Panc1 (cell line): ENCODE results near the gene TM4SF5. TPM values are rescaled to one million over a fixed set of nuclear protein-coding genes. Genes with fewer than 3 reads are reported as not detected.
A peak's percentile ranks its signal among the peaks of the same experiment; 100 is the strongest.

ENCODE experiments used
- ATAC-seq: fragments of 200-7000 bp; cut with Tn5 transposase; 2 replicates; pipeline ENCODE4 v1.9.1; 2020; ENCODE audit warnings: mild to moderate bottlenecking, moderate library complexity
- BruUV-seq: library from RNA; stranded (reverse); fragments of 400-500 nt; replicated peaks from 2 replicates; lab custom pipeline; 2021; lab: Mats Ljungman, UMichigan
- CTCF ChIA-PET: fragments of 300-600 bp; sonication (Branson Sonifier 250); formaldehyde crosslinking; loops from one replicate; lab custom pipeline; 2022; ENCODE audit warnings: antibody characterized with exemption; lab: Charles Lee
- POLR2A ChIA-PET: fragments of 300-600 bp; sonication (Branson Sonifier 250); formaldehyde crosslinking; loops from one replicate; lab custom pipeline; 2022; ENCODE audit warnings: antibody characterized with exemption; lab: Charles Lee
- DNase-seq: peaks from one replicate; pipeline ENCODE4 v3.0.0-alpha.2; 2010; ENCODE audit warnings: low read depth, low spot score
- H3K27ac ChIP-seq: 2 replicates; pipeline ENCODE4 v1.5.1; 2011; ENCODE audit warnings: mild to moderate bottlenecking, low read length, inconsistent platforms
- H3K27me3 ChIP-seq: fragments of 200-500 bp; sonication (Bioruptor generic); 2 replicates; pipeline ENCODE4 v1.6.0; 2014; ENCODE audit warnings: low read length, inconsistent platforms; ENCODE audit not compliant: control insufficient read depth, insufficient read depth
- H3K36me3 ChIP-seq: fragments of 200-500 bp; sonication (Bioruptor generic); 2 replicates; pipeline ENCODE4 v1.5.1; 2014; ENCODE audit warnings: inconsistent platforms, mild to moderate bottlenecking, low read length, moderate library complexity; ENCODE audit not compliant: control insufficient read depth, insufficient read depth
- H3K4me1 ChIP-seq: 2 replicates; pipeline ENCODE4 v1.5.1; 2011; ENCODE audit warnings: inconsistent platforms, mild to moderate bottlenecking, low read length, moderate library complexity; ENCODE audit not compliant: control insufficient read depth, insufficient read depth
- H3K4me3 ChIP-seq, 2 experiments: 2 replicates each; pipeline ENCODE4 v1.5.1; 2011 to 2012; ENCODE audit warnings: low read depth in 2 of 2, low read length in 2 of 2, mild to moderate bottlenecking in 2 of 2, inconsistent platforms in 1 of 2, moderate library complexity in 1 of 2
- H3K9me3 ChIP-seq: fragments of 200-500 bp; sonication (Bioruptor generic); 2 replicates; pipeline ENCODE4 v1.5.1; 2014; ENCODE audit warnings: low read depth, mild to moderate bottlenecking, inconsistent platforms, low read length, moderate library complexity; ENCODE audit not compliant: control insufficient read depth, insufficient read depth
- CTCF ChIP-seq: fragments of 450-650 bp; IDR thresholded peaks from 2 replicates; pipeline ENCODE4 v1.5.1; 2017; ENCODE audit warnings: mild to moderate bottlenecking
- POLR2AphosphoS5 ChIP-seq: IDR thresholded peaks from 2 replicates; pipeline ENCODE4 v1.6.1; 2012; ENCODE audit warnings: mild to moderate bottlenecking, low read depth, low read length, moderate library complexity
- SIN3A ChIP-seq: IDR thresholded peaks from 2 replicates; pipeline ENCODE4 v1.6.1; 2012; ENCODE audit warnings: low read depth, mild to moderate bottlenecking, low read length, moderate library complexity, borderline replicate concordance; ENCODE audit not compliant: insufficient read depth
- TCF7L2 ChIP-seq: IDR thresholded peaks from 2 replicates; pipeline ENCODE4 v1.6.1; 2011; ENCODE audit warnings: mild to moderate bottlenecking, low read depth, low read length, inconsistent platforms
- in situ Hi-C: cut with HindIII; loops from 2 replicates; pipeline ENCODE4 v1.10.0; 2016; ENCODE audit warnings: low sequenced_read_pairs, low pct_unique_long_range_greater_than_20kb
- intact Hi-C: fragments of 100-400 bp; cut with micrococcal nuclease; formaldehyde crosslinking; loops from one replicate; pipeline ENCODE4 v1.10.0; 2022; ENCODE audit not compliant: unreplicated experiment
- total RNA-seq: library from RNA; stranded (reverse); gene quantifications from one replicate; pipeline ENCODE4 v1.2.1, GENCODE V29; 2021; ENCODE audit not compliant: unreplicated experiment
- TF ChIP-seq, protein P1 (sequence below), 2 experiments: IDR thresholded peaks; 2 replicates each; pipeline ENCODE4 v1.6.1; 2011 to 2012; ENCODE audit warnings: low read depth in 2 of 2, control low read depth in 1 of 2, low read length in 1 of 2, mild to moderate bottlenecking in 1 of 2, moderate library complexity in 1 of 2; ENCODE audit not compliant: insufficient read depth in 1 of 2

The TM4SF5 gene
- total RNA-seq, 1 experiment from 2014 or later, result not detected

DNA sequence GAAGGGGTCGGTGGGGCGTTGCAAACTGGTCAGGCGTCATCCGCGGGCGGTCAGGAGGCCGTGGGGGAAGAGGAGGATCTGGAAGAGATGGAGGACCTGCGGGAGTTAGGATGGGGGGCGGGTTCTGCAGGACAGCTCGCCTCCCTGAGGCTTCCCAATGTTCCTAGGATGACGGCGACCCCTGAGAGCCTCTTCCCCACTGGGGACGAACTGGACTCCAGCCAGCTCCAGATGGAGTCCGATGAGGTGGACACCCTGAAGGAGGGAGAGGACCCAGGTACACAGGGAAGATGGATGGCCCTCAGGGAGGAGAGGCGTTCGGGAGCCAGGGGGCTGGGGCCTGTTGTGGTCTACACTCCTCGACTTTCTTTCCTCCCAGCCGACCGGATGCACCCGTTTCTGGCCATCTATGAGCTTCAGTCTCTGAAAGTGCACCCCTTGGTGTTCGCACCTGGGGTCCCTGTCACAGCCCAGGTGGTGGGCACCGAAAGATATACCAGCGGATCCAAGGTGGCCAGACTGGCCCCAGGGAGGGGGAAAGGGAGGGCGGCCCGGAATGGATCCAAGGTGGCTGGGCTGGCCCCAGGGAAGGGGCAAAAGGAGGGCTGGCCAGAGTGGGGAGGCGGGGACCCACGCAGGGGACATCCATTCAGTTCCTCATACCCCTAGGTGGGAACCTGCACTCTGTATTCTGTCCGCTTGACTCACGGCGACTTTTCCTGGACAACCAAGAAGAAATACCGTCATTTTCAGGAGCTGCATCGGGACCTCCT, 36.1 kb downstream of the TM4SF5 start:
- Histone ChIP-seq H3K27me3 (no peaks in the 10 kb centered on the region), H3K27ac (no peak overlapping the region), H3K4me1 (peaks cover 3% of the 10 kb centered on the region; the same call in 1 of the 2 replicates), H3K4me3 (peak overlapping the region; percentile 52 to 63), H3K9me3 (no peaks in the 10 kb centered on the region), H3K36me3 (no peaks in the 10 kb centered on the region)
- DNase-seq (no peak), ATAC-seq (peak; percentile 31)
- CTCF ChIA-PET, result no interaction called here
- TF ChIP-seq POLR2AphosphoS5 (no peak), CTCF (no peak), SIN3A (no peak), TCF7L2 (no peak)
- TF ChIP-seq, protein P1, sequence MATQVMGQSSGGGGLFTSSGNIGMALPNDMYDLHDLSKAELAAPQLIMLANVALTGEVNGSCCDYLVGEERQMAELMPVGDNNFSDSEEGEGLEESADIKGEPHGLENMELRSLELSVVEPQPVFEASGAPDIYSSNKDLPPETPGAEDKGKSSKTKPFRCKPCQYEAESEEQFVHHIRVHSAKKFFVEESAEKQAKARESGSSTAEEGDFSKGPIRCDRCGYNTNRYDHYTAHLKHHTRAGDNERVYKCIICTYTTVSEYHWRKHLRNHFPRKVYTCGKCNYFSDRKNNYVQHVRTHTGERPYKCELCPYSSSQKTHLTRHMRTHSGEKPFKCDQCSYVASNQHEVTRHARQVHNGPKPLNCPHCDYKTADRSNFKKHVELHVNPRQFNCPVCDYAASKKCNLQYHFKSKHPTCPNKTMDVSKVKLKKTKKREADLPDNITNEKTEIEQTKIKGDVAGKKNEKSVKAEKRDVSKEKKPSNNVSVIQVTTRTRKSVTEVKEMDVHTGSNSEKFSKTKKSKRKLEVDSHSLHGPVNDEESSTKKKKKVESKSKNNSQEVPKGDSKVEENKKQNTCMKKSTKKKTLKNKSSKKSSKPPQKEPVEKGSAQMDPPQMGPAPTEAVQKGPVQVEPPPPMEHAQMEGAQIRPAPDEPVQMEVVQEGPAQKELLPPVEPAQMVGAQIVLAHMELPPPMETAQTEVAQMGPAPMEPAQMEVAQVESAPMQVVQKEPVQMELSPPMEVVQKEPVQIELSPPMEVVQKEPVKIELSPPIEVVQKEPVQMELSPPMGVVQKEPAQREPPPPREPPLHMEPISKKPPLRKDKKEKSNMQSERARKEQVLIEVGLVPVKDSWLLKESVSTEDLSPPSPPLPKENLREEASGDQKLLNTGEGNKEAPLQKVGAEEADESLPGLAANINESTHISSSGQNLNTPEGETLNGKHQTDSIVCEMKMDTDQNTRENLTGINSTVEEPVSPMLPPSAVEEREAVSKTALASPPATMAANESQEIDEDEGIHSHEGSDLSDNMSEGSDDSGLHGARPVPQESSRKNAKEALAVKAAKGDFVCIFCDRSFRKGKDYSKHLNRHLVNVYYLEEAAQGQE (IDR thresholded peaks at IDR 0.05; ENCODE audit: insufficient read depth in 1 of 2, low read depth in 2 of 2, low read length in 1 of 2), result no peak
- POLR2A ChIA-PET, result no interaction called here
- BruUV-seq, result no TSS peak
- in situ Hi-C loops (no loop called here), intact Hi-C loops (no loop called here)

- Histone ChIP-seq H3K36me3 (no peaks in the 10 kb centered on the region), H3K27me3 (no peaks in the 10 kb centered on the region), H3K27ac (no peak overlapping the region), H3K9me3 (no peaks in the 10 kb centered on the region), H3K4me3 (no peak overlapping the region), H3K4me1 (peaks cover 3% of the 10 kb centered on the region; the same call in 1 of the 2 replicates)
- POLR2A ChIA-PET, result no interaction called here
- BruUV-seq, result no TSS peak
- no peak for ATAC-seq
- no peak for TF ChIP-seq SIN3A
- TF ChIP-seq CTCF, result no peak
- TF ChIP-seq POLR2AphosphoS5, result no peak
- TF ChIP-seq, protein P1 (IDR thresholded peaks at IDR 0.05; ENCODE audit: insufficient read depth in 1 of 2, low read depth in 2 of 2, low read length in 1 of 2), result no peak
- TF ChIP-seq TCF7L2, result no peak
- CTCF ChIA-PET, result no interaction called here
- in situ Hi-C loops, result no loop called here
- DNase-seq, result no peak
- intact Hi-C loops, result no loop called here
Measured at GRCh38 chr17:4808378-4808767, 36.7 kb downstream of the TM4SF5 start.
